Measurements from ENCODE around the gene SDSL.

SDSL gene

GRCh38 chr12:113422886-113423669 lies 898 bp downstream of the SDSL start:
- no peak for DNase-seq

DNA sequence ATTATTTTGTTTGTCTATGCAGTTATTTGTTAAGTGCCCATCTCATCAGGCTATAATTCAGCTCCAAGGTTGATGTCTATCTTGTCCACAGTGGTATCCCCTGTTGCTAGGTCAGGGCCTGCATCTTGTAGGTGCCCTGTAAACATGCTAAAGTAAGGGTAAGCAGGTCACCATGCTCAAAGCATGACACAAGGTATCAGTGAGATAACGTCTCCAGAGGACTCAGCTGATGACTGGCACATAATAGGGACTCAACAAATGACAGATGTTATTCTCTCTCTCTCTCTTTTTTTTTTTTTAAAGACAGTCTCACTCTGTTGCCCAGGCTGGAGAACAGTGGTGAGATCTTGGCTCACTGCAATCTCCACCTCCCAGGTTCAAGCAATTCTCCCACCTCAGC lies 2.3 kb downstream of the SDSL start:
- no peak for DNase-seq

DNA sequence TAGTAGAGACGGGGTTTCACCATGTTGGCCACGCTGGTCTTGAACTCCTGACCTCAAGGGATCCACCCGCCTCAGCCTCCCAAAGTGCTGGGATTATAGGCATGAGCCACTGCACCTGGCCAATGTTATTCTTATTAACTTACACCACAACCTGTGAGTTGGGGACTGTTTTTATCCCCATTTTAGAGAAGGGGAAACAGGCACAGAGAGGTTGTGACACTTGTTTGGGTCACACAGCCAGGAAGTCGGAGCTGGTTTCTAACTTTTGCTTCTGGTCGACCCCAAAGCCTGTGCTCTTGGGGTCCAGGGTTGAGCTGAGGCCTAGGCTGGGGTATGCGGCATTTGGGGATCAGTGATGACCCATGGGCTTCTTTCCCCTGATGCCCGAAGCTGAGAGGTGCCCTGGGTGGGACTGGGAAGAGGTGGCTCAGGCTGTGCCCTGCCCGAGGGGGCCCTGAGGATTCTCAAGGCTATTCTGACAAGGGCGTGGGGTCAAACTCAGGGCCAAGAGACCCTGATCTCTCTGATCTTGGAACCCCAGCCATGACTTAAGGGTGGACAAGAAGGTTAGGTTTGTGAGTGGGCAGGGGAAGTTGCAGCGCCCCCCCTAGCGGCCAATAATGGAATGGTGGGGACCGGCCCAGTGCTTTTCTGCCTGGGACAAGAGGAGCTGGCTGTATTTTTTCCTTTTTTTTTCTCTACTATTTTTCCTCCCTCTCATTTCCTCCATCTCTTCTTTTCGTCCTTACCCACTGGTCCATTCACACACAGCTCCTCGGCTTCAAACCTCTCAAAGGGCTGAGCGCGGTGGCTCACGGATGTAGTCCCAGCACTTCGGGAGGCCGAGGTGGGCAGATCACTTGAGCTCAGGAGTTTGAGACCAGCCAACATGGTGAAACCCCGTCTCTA lies 3.0 kb downstream of the SDSL start:
- peak in 3 of 5 experiments; percentile 24 to 38 (median 34) for DNase-seq

DNA sequence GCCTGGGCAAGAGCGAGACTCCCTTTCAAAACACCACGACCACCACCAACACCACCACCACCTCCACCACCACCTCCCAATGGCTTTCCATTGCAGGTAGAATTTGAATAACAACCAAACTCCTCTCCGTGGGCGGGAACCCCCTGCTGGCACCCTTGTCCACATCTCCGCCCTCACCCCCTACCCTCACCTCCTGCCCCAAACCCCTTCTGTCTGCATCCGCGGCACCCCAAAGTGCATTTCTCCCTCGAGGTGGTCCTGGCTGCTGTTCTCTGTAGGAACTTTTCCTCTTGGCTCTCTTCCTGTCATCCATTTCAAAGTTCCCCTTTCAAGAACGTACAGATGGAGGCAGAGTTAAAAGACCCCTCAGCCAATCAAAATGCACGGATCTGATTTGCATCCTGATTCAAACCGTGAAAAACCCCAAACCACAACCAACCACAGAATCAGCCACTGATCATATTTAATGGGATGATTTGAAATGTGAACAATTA lies 3.8 kb downstream of the SDSL start:
- DNase-seq = peak in 1 of 5 experiments; percentile 19

DNA sequence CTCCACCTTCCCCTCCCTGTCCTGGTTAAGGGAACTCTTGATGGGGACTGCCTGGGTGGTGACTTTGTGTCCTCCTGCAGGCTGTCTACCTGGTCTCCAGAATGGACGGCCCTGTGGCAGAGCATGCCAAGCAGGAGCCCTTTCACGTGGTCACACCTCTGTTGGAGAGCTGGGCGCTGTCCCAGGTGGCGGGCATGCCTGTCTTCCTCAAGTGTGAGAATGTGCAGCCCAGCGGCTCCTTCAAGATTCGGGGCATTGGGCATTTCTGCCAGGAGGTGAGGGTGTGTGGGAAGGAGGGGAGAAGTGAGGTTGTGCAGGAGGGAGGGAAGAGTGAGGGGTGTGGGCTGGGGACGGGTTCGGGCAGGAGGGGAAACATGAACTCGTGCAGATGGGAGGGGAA lies 5.7 kb downstream of the SDSL start:
- no peak for DNase-seq

- DNase-seq = no peak
Observed at GRCh38 chr12:113428482-113428881, 6.3 kb downstream of the SDSL start.

DNA sequence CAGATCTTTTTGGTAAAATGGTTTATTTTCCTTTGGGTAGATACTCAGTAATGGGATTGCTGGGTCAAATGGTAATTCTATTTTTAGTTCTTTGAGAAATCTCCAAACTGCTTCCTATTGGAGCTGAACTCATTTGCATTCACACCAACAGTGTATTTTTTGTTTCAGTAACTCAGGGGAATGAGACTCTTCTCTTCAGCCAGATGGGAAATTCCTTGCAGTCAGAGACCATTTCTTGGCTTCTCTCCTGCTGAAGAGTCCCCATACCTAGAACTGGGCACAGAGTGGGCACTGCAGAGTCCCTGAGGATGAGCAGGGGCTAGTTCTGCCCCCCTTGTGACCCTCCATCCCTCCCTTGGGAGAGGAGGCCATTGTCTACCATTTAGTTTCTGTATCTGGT lies 10.8 kb downstream of the SDSL start:
- DNase-seq = no peak

- DNase-seq = no peak
Observed at GRCh38 chr12:113435367-113435766, 13.2 kb downstream of the SDSL start.

- DNase-seq = no peak
Observed at GRCh38 chr12:113436586-113436985, 14.4 kb downstream of the SDSL start.

DNA sequence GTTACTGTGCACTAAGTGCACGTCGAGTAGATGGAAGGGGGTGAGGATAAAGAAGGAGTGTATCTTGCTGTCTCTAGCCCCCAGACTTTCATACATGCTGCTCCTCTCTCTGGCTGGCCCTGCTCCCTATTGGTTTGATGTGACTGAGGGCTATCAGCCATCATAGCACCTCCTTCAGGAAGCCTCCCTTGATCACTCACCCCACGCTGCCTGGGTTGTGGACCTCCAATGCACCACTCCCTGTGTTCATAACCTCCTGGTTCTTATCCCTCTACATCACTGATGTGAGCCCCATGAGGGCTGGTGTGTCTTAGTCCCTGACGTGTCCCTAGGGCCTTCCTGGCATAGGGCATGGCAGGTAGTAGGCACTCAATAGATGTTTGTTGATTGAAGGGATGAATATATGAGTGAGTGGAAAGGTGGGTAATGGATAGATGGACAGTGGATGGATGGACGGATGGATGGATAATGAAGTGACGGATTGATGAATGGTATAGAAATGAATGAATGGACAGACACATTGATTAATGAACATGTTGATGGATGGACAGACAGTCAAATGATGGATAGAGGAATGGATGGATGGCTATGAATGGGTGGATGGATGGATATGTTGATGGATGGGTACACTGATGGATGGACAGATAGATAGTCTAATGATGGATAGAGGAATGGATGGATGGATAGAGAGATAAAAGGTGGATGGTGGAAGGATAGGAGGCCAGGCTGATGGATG lies 15.0 kb downstream of the SDSL start:
- no peak for DNase-seq

GRCh38 chr12:113437729-113438100 lies 15.5 kb downstream of the SDSL start:
- DNase-seq = no peak

GRCh38 chr12:113438523-113439300 lies 16.5 kb downstream of the SDSL start:
- DNase-seq = no peak

DNA sequence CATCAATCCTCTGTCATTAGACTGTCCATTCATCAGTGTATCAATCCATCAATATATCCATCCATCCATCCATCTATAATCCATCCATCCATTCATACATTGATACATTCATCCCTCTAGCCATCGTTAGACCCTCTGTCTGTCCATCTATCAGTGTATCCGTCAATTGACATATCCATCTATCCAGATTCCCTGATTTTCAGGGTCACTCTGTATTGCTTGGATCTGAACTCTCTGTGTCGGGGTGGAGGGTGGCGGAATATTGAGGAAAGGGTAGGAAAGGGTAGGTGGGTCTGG lies 17.1 kb downstream of the SDSL start:
- no peak for DNase-seq

- no peak for DNase-seq
Observed at GRCh38 chr12:113439606-113440030, 17.4 kb downstream of the SDSL start.

DNA sequence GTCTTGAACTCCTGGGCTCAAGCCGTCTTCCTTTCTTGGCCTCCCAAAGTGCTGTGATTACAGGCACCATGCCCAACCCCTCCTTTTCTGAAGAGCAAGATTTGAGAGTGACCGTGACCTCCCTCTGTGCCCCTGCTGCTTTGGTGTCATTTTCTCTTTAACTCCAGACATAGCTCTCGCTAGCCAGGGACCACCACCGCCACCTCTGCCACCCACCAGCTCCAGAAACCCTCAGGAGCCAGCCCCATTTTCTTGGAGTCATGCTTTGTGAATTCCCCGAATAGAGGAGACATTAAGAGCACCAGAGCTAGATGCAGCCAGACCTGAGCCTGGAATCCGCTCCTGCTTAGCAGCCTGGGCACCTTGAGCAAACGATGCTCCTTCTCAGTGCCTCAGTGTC lies 18.2 kb downstream of the SDSL start:
- DNase-seq = no peak

- DNase-seq = no peak
Observed at GRCh38 chr12:113440947-113441782, 19.0 kb downstream of the SDSL start.

GRCh38 chr12:113443030-113443539 lies 20.9 kb downstream of the SDSL start:
- DNase-seq = no peak

GRCh38 chr12:113445544-113446171 lies 23.5 kb downstream of the SDSL start:
- DNase-seq = no peak

DNA sequence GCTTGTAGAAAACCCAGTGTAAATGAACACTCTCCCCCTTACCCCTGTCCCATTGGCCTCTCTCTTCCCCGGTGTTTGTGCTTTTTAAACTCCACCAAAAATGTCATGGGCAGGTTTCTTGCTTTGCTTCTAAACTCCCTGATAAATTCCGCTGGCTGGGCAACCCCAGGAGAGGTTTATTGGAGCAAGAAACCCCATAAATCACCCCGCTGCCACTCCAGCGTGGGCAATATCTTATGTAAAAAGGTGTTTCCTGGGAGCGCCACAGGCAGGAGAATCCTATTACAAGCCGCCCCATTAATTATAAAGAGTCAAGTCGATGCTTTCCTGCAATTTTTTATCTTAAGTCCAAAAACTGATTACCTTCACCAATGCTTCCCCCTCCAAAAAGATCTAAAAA lies 26.7 kb downstream of the SDSL start:
- DNase-seq = no peak

DNA sequence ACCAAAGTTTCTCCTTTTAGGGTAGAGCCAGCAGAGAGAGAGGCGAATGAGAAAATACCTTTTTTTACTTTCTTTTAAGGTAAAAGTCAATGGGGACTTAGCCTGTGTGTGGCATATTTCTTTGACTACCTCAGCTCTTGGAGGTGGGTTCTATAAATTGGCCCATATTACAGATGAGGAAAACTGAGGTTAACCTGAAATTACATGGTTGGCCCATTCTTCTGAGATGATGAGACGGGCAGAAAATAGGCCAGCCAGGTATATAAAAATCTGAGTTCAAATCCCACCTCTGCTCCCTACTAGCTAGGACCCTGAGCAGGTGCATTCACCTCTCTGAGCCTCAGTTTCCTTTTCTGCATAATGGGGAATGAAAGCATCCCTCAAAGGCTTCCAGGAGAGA lies 27.1 kb downstream of the SDSL start:
- DNase-seq = no peak

DNA sequence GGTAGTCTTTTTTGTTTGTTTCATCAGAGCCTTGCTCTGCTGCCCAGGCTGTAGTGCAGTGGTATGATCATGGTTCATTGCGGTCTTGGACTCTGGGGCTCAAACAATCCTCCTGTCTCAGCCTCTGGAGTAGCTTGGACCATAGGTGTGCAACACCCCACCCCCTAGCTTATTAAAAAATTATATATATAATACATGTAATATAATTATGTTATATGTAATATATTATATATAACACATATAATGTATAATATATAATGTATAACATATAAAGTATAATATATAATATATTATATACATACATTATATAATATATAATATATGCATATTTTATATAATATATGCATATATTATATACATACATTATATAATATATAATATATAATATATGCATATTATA lies 27.7 kb downstream of the SDSL start:
- no peak for DNase-seq

All from T-helper 2 cell (primary cell).